GM11168 (cell line): Measurements from ENCODE around the gene UAP1L1.
"Not testable (repeated sequence)": the region's sequence is repeated elsewhere in the genome, so short reads cannot be mapped to it uniquely, and the experiment has no call there.

Source experiments
- in situ Hi-C: fragments of 300-500 bp; cut with MboI; formaldehyde crosslinking; loops from one replicate; pipeline ENCODE4 v1.12.0; 2022; ENCODE audit warnings: low sequenced_read_pairs; ENCODE audit not compliant: unreplicated experiment

The UAP1L1 gene

GRCh38 chr9:137055385-137056364, 21.6 kb upstream of the UAP1L1 start:
- in situ Hi-C loops: no loop called here

GRCh38 chr9:137056739-137057415, 20.4 kb upstream of the UAP1L1 start:
- in situ Hi-C loops: no loop called here

- in situ Hi-C loops: no loop called here
Observed at GRCh38 chr9:137057545-137057944, 19.8 kb upstream of the UAP1L1 start.

GRCh38 chr9:137058521-137059234, 18.6 kb upstream of the UAP1L1 start:
- in situ Hi-C loops: no loop called here

- in situ Hi-C loops: no loop called here
Observed at GRCh38 chr9:137062384-137062783, 14.9 kb upstream of the UAP1L1 start.

- in situ Hi-C loops: not testable (repeated sequence)
Observed at GRCh38 chr9:137062798-137063197, 14.5 kb upstream of the UAP1L1 start.

- in situ Hi-C loops: no loop called here
Observed at GRCh38 chr9:137063311-137064026, 13.8 kb upstream of the UAP1L1 start.

- in situ Hi-C loops: no loop called here
Observed at GRCh38 chr9:137064027-137064879, 13.1 kb upstream of the UAP1L1 start.

GRCh38 chr9:137064880-137065164, 12.5 kb upstream of the UAP1L1 start:
- in situ Hi-C loops: no loop called here

- in situ Hi-C loops: no loop called here
Observed at GRCh38 chr9:137065336-137065967, 11.9 kb upstream of the UAP1L1 start.

GRCh38 chr9:137066096-137066861, 11.0 kb upstream of the UAP1L1 start:
- in situ Hi-C loops: no loop called here

GRCh38 chr9:137067860-137068538, 9.3 kb upstream of the UAP1L1 start:
- in situ Hi-C loops: no loop called here

GRCh38 chr9:137068539-137069507, 8.5 kb upstream of the UAP1L1 start:
- in situ Hi-C loops: no loop called here

GRCh38 chr9:137069508-137070091, 7.7 kb upstream of the UAP1L1 start:
- in situ Hi-C loops: no loop called here

GRCh38 chr9:137070201-137070905, 7.0 kb upstream of the UAP1L1 start, which contains the start of gene SAPCD2:
SAPCD2 (minus strand) TSS chr9:137070557; CDS start chr9:137070460, 97 bp downstream.
- in situ Hi-C loops: no loop called here

- in situ Hi-C loops: no loop called here
Observed at GRCh38 chr9:137070906-137071275, 6.4 kb upstream of the UAP1L1 start.
